Anterior cingulate cortex (tissue), 58 donors: ENCODE data around the gene TMEM209.

ENCODE experiments used
- DNase-seq, 58 donors: peaks; one replicate each; lab custom pipeline; 2025; lab: John Stamatoyannopoulos, UW

The TMEM209 gene

DNA sequence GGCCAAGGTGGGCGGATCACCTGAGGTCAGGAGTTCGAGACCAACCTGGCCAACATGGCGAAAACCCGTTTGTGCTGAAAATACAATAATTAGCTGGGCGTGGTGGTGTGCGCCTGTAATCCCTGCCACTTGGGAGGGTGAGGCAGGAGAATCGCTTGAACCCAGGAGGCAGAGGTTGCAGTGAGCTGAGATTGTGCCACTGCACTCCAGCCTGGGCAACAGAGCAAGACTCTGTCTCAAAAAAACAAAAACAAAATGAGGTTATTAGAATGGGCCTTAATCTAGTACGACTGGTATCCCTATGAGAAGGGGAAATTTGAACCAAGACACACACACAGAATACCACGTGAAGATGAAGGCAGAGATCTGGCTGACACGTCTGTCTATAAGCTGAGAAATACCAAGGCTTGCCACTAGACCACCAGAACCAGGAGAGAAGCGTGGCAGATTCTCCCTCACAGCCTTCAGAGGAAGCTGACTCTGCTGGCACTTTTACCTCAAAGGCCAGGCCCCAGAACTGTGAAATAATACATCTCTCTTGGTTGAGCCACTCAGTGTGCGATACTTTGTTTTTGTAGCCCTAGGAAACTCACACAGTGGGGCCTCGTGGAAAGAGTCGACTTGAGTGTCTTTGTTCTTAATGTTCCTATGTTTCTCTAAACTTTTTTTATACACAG is 59.6 kb downstream of the TMEM209 start:
- DNase-seq = no peak

DNA sequence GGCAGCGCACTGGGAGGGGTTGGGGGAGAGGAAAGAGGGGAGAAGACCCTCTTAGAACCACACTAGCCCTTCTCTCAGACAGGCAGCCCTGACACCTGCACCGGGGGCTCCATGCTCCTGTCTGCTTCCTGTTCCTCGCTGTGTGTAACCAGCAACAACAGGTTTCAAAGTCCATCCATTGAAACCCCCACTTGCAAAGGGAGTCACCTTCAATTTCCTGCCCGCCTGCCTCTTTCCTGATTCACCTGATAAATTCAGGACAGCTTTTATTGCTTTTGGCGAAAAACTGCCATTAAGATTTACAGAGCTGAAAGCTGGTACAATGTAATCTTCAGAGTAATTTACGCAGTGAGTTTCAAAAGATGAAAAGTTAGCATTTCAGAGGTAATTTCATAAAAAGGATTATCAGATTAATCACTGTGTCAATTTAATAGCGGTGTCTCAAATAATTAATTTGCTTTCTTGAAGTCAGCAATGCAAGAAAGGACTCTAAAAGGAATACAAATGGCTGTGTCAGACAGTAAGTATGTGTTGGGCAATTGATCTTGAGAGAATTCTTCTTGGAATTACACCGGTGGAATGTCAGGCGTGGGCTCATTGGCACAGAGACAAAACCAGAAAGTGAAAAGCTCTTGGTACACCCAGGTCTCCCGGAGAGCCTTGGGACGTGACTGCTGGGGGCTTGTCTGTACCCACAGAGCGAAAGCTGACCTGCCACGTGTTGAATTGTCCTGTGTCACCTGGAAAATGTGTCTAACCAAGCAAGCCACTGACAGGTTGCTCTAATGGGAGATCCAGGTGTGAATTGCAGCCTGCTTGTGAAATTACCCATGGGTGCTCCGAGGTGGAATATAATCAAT is 60.7 kb downstream of the TMEM209 start:
- no peak for DNase-seq

- DNase-seq = no peak
These were observed 61.3 kb downstream of the TMEM209 start for GRCh38 chr7:130143986-130144311.

- DNase-seq = no peak
These were observed 61.9 kb downstream of the TMEM209 start for GRCh38 chr7:130143334-130143732.

DNA sequence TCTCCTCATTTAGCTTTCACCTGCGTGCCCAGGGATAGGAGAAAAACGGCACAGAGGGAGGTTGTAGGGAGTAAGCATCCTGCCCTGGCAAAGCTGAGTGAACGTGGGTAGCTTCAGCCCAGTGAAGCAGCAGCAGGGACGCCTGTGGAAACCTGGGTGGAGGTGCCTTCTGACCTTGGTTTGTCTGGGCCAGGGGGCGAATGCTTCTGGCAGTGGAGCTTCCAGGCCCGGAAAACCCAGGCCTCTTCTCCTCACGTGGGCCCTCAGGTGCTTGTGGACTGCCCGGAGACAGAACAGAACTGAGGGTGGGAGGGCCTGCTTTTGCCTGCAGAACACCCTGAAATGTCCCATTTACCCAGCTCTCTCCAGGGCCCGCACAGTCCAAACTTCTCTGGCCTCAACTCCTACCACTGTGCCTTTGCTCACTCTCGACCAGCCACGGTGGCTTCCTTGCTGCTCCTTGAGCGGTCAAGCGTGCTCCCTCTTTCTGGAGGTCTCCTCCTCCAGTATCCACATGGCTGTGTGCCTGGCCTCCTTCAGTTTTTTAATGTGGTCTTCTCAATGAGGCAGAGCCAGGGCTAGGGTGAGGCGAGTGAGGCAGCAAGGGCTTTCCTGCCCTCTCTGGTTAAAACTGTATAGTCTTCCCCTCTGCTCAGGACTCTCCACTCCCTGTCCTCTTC is 62.4 kb downstream of the TMEM209 start:
- no peak for DNase-seq

GRCh38 chr7:130141884-130142653 is 63.1 kb downstream of the TMEM209 start:
- peak in 2 of 58 donors; percentile 31 to 76 for DNase-seq

GRCh38 chr7:130141161-130141883 is 63.9 kb downstream of the TMEM209 start:
- peak in 57 of 58 donors; percentile 8 to 95 (median 66) for DNase-seq

DNA sequence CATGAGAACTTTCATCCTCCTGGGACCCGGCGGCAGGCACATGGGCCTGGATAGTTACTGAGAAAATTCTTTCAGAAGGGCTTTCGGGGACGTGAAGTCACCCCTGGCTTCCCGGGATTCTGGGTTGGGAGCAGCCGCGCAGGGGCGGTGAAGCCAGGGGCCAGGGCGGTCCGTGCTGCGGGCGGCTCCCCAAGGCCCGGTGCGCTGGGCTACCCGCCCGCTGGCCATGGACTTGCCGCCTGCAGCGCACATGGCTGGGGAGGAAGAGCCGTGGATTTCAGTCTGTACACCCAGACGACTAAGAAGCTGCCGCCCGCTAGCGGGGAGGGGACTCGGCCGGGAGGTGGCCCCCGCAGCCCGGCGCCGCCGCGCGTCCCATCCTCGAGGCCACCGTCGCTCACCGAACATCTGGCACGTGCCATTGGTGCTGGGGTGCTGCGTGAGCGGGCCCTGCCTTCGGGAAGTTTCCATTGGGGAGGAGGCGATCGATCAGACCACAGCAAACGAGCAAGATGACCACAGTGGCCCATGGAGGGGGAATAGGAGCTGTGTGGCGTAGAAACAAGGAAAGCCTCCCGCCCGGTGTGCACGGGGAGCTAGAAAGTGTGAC is 64.5 kb downstream of the TMEM209 start:
- no peak for DNase-seq

DNA sequence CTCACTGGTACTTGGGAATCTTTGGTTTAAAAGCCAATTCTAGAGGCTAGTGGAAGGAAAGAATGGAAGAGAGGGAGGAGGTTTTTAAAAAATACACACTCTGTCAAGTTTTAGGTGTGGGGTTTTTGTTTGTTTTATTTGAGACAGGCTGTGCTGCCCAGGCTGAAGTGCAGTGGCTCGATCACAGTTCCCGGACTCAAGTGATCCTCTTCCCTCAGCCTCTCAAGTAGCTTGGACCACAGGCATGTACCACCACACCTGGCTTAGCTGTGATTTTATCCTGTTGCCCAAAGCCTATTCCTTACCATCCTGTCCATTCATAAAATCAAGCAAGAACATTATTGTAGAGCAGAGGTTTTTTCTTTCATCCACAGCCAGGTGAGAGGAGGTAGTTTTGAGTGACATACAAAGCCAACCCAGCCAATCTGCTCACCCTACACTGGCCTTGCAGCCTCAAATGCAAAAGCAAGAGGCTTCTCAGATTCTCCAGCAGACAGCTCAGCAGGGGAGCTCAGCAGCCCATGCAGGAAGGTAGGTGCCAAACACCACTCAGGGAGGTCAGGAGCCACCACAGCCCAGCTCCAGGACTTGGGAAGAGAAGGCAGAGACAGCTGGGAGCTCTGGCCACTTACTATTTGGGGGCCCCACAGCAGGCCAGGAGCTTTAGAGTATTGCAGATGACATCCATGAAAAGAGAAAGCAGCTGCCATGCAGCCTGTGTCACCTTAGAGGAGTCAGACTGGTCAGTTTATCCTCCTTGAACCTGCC is 65.8 kb downstream of the TMEM209 start:
- no peak for DNase-seq

- no peak for DNase-seq
These were observed 68.0 kb downstream of the TMEM209 start for GRCh38 chr7:130137207-130137606.

- DNase-seq = no peak
These were observed 68.5 kb downstream of the TMEM209 start for GRCh38 chr7:130136579-130137167.

DNA sequence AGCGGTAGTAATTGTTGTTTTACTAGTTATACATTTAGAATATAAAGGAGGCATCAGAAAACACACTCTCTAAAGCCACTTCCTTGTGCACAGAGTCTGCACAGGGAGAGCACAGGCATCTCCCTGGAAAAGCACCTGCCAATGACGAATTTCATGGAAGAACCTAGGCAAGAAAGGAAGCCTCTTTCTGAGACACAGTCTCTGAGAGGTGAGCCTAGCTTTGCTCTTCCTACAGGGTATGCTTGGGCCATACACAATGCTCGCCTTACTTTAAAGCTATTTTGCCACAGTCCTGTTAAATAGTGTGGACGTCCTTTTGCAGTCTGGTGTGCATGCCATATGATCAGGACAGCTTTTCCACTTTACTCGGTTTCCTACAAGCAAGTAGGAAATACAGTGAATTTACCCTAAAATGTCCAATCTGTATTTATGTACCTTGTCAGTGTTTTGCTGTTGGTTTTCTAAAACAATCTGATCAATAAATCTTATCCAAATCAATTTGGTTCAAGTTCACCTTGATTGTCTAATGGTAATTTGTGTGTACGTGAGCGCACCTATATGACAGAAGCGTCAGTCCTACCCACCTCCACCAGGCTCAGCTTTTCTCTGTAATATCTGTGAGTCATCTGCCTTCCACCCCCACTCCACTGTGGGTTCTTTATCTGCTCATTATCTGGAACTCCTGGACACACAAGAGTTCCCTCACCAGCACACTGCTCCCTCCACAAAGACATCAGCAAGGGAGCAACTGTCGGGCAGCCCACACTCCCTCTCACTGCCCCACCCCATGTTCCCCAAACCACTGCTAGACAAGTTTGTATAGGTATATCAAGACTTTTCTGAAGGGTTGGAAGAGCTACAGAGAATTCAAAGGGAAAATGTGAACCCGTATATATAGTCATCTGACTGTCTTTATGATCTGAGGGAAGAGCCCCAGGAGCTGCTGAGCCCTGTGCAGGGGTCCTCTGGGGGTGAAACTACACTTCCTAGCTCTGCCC is 69.7 kb downstream of the TMEM209 start:
- peak in 6 of 58 donors; percentile 7 to 61 (median 34) for DNase-seq

GRCh38 chr7:130134726-130135125 is 70.5 kb downstream of the TMEM209 start:
- no peak for DNase-seq

DNA sequence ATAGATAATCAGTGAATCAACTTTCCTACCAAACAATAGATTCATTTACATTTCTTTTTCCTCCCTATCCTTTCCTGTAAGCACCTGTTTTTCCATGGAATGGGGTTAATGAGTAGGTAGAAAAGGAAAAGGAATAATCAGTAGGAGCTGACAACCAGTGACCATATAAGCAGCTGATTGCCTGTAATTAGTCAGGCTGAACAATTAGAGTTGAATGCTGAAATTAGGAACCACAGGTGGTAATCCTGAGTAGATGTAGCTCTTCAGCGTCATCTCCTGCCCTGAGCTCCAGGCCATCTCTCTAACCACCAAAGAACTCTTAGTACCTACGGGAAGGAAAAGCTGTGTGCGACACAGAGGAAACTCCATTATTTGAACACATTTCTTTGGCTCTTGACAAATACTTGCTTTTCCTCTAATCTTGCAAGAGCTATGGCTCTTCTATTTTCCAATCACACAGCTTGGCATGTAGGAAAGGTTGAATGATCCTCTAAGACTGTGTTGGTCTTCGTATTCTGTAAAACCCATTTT is 71.0 kb downstream of the TMEM209 start:
- no peak for DNase-seq

GRCh38 chr7:130133029-130133782 is 72.0 kb downstream of the TMEM209 start:
- DNase-seq = no peak
